Islet of Langerhans (tissue), 1 donor: Measurements from ENCODE around the gene CMA1.
"Not testable (repeated sequence)": the region's sequence is repeated elsewhere in the genome, so short reads cannot be mapped to it uniquely, and the experiment has no call there.

ENCODE experiments used
- FAIRE-seq: peaks from one replicate; lab custom pipeline; 2011; peaks lifted over from hg19 to GRCh38; lab: Jason Lieb, UNC

Gene CMA1

DNA sequence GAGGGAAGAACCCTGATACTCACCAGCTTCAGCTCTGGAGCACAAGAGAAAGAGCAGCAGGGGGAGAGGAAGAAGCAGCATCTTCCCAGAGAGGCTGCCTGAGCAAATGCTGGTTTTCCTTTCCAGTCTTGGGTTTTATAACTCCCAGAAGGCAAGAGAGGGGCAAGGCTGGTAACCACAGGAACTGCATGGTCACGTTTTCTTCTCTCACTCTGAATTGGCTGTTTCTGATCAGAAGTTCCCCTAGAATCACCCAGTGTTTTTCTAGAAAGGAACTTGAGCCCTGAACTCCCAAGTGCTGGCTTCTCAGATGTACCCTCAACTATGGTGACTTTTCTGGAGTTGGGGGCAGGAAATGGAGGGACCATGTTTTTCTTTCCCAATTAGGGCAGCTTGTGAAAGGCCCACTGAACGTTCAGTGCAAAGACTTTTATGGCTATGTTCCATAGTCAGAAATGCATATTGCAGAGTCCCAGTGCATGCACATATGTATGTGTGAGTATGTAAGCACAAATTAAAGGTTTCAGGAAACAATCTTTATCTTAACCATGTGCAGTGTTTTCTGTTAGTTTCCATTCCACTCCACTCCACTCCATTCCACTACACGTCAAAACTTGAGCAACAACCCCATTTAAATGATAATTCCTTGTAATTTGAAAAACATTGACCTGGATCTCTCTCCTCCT lies at the start of gene CMA1:
TSS of gene CMA1 (minus strand) at position 111 of the 686 bp plus-strand sequence. CDS start at position 81, 30 bp downstream.
- no peak for FAIRE-seq

GRCh38 chr14:24556756-24557155 lies 48.7 kb upstream of the CMA1 start:
- FAIRE-seq = no peak

DNA sequence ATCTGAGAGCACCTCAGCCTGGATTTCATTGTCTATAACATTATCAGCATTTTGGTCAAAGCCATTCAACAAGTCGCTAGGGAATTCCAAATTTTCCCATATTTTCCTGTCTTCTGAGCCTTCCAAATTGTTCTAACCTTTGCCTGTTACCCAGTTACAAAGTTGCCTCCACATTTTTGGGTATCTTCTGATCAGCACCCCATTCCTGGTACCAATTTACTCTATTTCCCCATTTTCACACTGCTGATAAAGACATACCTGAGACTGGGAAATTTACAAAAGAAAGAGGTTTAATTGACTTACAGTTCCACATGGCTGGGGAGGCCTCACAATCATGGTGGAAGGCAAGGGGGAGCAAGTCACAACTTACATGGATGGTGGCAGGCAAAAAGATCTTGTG lies 41.0 kb upstream of the CMA1 start:
- FAIRE-seq = not testable (repeated sequence)

DNA sequence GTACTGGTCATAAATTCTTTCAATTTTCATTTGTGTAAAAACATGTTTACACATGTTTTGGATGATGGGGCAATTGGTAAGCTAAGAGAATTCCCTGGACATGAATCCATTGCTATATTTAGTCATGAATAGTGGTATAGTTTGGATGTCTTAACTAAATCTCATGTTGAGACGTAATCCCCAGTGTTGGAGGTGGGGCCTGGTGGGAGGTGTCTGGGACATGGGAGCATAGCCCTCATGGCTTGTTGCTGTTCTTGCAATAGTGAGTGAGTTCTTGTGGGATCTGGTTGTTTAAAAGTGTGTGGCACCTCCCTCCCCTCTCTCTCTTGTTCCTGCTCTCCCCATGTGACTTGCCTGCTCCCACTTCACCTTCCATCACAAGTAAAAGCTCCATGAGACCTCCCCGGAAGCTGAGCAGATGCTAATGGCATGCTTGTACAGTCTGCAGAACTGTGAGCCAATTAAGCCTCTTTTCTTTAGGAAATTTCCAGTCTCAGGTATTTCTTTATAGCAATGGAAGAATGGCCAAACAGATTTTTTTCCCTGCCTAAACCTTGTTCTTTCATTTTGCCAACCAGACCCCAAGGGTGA lies 34.4 kb upstream of the CMA1 start:
- no peak for FAIRE-seq

DNA sequence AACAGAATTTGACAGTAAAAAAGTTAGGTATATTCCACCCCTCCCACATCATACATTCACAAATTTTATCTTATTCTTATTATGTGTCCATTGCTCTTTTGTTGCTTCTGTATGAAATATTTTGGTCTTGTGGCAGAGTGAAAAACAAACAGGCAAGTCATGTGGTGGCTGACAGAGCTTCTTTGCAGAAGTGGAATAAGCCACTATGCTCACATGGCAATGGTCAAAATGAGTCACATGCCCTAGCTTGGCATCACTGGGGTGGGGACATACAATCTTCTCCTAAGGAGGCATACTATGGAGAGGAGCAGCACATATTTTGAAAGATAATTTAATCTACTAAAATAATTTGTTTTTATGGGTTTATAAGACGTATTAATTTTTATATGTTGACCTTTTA lies 27.7 kb upstream of the CMA1 start:
- no peak for FAIRE-seq

DNA sequence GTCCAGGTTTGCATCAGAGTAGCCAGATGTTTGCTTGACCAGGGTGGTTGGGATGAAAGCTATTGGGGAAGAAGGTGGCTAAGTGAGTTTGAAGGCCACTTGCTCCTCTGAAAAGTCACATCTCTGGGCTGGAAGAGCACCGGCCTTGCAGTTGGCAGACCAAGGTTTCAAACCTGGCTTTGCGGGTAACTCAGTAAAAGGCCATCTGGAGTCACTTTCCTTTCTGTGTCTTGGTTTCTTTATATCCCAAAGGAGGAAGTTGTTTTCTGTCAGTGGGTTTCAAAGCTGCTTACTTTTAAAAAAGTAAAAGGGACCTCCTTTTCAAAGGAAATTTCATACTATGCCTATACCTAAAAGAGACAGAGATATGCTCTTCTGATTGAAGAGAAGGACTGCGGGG lies 26.2 kb upstream of the CMA1 start:
- FAIRE-seq = no peak

GRCh38 chr14:24525877-24526620 lies 18.0 kb upstream of the CMA1 start:
- not testable (repeated sequence) for FAIRE-seq

- FAIRE-seq = no peak
Observed at GRCh38 chr14:24518851-24519250, 10.8 kb upstream of the CMA1 start.

DNA sequence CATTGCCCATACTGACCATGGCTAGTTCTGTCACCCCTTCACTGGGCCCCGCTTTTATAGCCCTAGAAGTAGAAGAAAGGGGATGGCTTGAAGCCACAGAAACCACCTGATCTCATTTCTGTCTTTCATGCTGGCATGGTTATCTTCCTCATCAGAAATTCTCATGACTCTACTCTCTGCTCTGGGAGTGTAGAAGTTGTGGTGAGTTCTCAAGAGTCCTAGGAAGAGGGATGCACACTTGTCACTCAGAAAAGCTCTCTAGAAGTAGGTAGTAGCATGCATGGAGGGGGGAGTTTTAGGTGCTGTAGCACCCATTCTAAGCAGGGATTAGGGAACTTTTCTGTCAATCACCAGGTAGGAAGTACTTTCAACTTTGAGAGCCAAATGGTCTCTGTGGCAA lies 6.1 kb upstream of the CMA1 start:
- FAIRE-seq = no peak

DNA sequence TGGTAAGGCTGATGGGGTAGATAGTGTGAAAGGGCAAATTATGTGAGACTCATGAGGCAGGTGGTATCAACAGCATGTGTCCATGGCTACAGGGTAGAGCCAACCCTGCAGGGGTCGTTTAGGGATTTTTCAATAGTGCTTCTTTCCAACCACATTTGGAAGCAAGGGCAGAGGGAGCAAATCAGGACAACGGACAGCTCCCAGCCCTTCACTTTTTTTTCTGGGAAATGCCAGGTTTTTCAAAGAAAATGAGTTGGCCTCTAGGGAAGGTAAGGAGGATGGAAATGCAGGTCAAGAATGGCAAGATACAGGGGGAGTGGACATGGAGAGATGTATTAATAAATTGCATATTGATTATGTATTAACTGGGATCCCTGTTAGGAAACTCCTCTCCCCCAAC lies 4.9 kb upstream of the CMA1 start:
- FAIRE-seq = no peak

DNA sequence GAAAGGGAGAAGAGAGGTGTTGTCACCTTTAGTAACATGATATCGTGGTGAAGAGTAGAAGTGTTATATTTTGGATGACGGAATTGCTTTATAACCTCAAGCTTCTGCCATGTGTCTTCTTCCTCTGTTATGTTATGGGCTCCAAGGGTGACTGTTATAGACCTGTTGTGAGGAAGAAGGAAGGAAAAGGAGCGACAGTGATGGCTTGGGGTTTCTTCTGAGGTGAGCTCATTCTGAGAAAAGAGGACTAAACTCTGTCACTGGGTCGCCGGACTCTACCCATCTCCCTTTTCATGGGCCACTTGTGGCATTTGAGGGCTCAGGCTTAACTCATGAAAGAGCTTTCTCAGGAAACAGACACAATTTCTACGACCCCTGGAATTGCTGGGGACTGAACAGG lies 1.6 kb downstream of the CMA1 start:
- no peak for FAIRE-seq

- FAIRE-seq = no peak
Observed at GRCh38 chr14:24504425-24504950, 3.6 kb downstream of the CMA1 start.

DNA sequence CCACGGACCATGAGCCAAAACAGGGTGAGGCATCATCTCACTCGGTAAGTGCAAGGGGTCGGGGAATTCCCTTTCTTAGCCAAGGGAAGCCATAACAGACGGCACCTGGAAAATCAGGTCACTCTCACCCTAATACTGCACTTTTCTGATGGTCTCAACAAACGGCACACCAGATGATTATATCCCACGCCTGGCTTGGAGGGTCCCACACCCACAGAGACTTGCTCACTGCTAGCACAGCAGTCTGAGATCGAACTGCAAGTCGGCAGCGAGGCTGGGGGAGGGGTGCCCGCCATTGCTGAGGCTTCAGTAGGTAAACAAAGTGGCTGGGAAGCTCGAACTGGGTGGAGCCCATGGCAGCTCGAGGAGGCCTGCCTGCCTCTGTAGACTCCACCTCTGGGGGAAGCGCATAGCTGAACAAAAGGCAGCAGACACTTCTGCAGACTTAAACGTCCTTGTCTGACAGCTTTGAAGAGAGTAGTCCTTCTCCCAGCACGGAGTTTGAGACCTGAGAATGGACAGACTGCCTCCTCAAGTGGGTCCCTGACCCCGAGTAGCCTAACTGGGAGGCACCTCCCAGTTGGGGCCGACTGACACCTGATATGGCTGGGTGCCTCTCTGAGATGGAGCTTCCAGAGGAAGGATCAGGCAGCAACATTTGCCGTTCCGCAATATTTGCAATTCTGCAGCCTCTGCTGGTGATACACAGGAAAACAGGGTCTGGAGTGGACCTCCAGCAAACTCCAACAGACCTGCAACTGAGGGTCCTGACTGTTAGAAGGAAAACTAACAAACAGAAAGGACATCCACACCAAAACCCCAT lies 16.3 kb downstream of the CMA1 start:
- not testable (repeated sequence) for FAIRE-seq

DNA sequence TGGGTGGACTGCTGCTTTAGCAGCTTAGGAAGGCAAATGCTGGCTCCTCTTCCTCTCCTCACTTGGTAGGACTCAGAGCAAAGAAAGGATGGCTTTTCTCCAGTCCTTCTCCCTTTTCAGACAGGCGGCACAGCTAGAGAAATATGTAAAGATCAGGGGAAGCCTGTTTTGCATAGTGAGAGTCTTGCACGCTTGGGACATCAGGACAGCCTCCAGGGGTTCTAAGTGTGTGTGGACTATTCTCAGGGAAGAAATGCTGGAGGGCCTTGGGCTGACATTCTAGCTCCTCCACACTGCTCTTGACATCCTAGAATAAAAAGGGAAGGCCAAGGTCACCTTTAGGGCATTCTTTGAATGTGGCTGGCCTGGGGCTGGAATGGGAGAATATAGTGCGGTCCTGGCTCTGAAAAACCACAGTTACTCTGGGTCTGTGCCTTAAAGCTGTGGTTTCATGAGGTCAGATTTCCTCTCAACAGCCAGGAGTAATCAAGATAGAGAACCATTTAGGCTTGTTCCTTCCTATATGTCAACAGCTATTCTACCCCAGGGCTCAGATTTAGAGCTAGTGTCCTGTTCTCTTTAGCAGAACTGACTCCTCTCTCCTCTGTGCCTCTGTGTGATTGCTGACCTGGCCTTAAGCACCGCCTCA lies 24.3 kb downstream of the CMA1 start:
- no peak for FAIRE-seq

- FAIRE-seq = not testable (repeated sequence)
Observed at GRCh38 chr14:24482699-24483303, 25.3 kb downstream of the CMA1 start.

DNA sequence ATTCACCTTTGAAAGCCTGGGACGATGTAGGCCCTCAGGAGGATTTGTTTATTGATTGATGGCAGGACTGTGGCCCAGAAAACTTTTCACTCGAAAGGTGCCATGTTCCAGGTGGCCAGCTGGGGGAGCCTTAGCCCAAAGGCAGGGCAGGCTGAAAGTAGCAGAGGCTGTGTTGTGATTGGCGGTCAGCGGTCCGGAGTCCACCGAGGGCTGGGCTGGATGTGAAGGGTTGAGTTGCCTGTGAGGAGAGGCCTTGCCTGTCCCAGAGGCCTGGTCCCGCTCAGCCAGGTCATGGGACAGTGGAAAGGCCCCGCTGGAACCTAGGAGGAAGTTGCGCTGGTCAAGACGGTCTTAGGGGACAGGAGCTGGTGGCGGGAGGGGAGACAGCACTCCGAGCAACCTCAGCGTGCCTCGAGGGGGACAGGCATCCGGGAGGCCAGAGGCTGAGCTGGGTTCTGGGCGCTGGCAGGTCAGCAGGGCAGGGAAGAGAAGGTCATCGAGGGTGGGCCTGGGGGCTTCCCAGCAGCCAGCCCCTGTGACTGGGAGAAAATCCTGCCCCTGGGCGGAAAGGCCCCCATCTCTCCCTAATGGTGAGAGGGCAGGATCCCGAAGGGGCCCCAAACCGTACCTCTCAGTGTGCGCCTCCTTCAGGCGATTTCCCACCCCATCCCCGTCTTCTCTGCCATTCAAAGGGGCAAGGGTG lies 26.3 kb downstream of the CMA1 start:
- FAIRE-seq = no peak

- not testable (repeated sequence) for FAIRE-seq
Observed at GRCh38 chr14:24479999-24480398, 28.1 kb downstream of the CMA1 start.

DNA sequence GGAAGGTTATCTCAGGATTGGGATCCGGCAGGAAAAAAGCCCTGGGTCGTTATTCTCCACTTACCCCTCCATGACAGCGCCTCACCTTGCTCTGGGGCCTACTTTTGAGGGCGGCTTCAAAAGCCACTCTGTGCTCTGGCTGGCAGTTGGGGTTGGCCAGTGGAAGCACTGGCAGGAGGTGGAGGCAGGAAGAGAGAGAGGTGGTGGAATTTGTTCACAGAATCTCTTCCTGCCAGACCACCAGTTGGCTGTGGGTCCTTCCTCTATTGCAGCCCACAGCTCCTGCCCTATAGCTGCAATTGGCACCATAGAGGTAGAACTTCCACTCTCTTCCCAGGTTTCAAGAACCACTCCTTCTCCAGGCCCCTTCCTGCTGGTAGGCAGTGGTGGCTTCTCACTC lies 32.8 kb downstream of the CMA1 start:
- no peak for FAIRE-seq

DNA sequence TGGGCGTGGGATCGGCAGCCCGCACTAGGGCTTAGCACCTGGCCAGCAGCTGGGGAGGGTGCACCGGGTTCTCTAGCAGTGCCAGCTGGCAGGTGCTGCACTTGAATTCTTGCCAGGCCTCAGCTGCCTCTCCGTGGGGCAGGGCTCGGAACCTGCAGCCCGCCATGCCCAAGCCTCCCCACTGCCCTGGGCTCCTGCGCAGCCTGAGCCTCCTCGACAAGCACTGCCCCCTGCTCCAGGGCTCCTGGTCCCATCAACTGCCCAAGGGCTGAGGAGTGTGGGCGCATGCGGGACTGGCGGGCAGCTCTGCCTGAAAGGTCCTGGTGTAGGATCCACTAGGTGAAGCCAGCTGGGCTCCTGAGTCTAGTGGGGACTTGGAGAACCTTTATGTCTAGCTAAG lies 34.9 kb downstream of the CMA1 start:
- no peak for FAIRE-seq

GRCh38 chr14:24470450-24470849 lies 37.6 kb downstream of the CMA1 start:
- not testable (repeated sequence) for FAIRE-seq

DNA sequence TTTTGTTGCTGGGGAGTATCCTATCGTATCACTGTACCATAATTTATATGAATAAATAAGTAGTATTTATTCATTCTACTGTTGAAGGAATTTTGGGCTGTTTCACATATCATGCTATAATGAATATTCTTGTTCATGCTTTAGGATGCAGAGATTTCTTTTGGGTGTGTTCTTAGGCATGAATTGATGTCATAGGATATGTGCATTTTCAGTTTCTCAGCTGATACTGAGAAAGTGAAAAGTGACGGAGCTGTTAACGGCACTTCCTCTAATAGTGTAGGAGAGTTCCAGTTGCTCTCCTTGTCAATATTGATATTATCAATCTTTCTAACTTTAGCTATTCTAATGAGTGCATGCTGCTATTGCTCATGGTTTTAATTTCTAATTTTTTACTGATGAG lies 42.3 kb downstream of the CMA1 start:
- FAIRE-seq = no peak
